Islet precursor cell (in vitro differentiated cells): Measurements from ENCODE around the gene ACSL6.

Experiments
- DNase-seq: peaks from one replicate; pipeline ENCODE4 v3.0.0-alpha.2; 2018

Gene ACSL6

GRCh38 chr5:132013006-132013689 lies 1.7 kb upstream of the ACSL6 start:
- no peak for DNase-seq

GRCh38 chr5:132012371-132013005 lies 1.0 kb upstream of the ACSL6 start:
- peak; percentile 93 for DNase-seq

GRCh38 chr5:132010989-132011621 lies 353 bp downstream of the ACSL6 start:
- DNase-seq: no peak

- DNase-seq: no peak
These were observed 841 bp downstream of the ACSL6 start for GRCh38 chr5:132010645-132010988.

- no peak for DNase-seq
These were observed 1.6 kb downstream of the ACSL6 start for GRCh38 chr5:132009706-132010405.

GRCh38 chr5:132008961-132009680 lies 2.3 kb downstream of the ACSL6 start:
- peak; percentile 92 for DNase-seq

GRCh38 chr5:132008163-132008473 lies 3.3 kb downstream of the ACSL6 start:
- DNase-seq: no peak

GRCh38 chr5:132007399-132008162 lies 3.9 kb downstream of the ACSL6 start:
- peak; percentile 87 for DNase-seq

- no peak for DNase-seq
These were observed 4.9 kb downstream of the ACSL6 start for GRCh38 chr5:132006331-132007120.

GRCh38 chr5:132005591-132005990 lies 5.9 kb downstream of the ACSL6 start:
- DNase-seq: no peak

GRCh38 chr5:132003982-132004381 lies 7.5 kb downstream of the ACSL6 start:
- DNase-seq: no peak

GRCh38 chr5:132003170-132003744 lies 8.2 kb downstream of the ACSL6 start:
- peak; percentile 88 for DNase-seq

- DNase-seq: no peak
These were observed 8.7 kb downstream of the ACSL6 start for GRCh38 chr5:132002757-132003156.

- peak; percentile 84 for DNase-seq
These were observed 9.6 kb downstream of the ACSL6 start for GRCh38 chr5:132001647-132002561.

GRCh38 chr5:132000677-132001453 lies 10.6 kb downstream of the ACSL6 start:
- DNase-seq: no peak

- no peak for DNase-seq
These were observed 11.3 kb downstream of the ACSL6 start for GRCh38 chr5:132000241-132000490.

- DNase-seq: no peak
These were observed 11.8 kb downstream of the ACSL6 start for GRCh38 chr5:131999441-132000240.

- no peak for DNase-seq
These were observed 12.4 kb downstream of the ACSL6 start for GRCh38 chr5:131999041-131999440.
